Activated CD8-positive, alpha-beta memory T cell treated with anti-CD3 and anti-CD28 coated beads for 36 hours (primary cell): ENCODE results near the gene TRUB1. TPM values are rescaled to one million over a fixed set of nuclear protein-coding genes. Genes with fewer than 3 reads are reported as not detected.

Experiments used
- CTCF ChIA-PET: fragments of 350-600 bp; sonication (Branson Sonifier 250); formaldehyde crosslinking; loops from one replicate; lab custom pipeline; 2021; ENCODE audit warnings: antibody characterized with exemption; lab: Charles Lee
- POLR2A ChIA-PET: fragments of 350-600 bp; sonication (Branson Sonifier 250); formaldehyde crosslinking; loops from one replicate; lab custom pipeline; 2021; ENCODE audit warnings: antibody characterized with exemption; lab: Charles Lee
- total RNA-seq, 2 experiments: library from RNA; stranded (reverse); gene quantifications; one replicate each; pipeline ENCODE4 v1.2.3, GENCODE V29; 2021

Gene TRUB1
- total RNA-seq, 2 experiments from 2014 or later: 17.6 to 19.8 TPM

DNA sequence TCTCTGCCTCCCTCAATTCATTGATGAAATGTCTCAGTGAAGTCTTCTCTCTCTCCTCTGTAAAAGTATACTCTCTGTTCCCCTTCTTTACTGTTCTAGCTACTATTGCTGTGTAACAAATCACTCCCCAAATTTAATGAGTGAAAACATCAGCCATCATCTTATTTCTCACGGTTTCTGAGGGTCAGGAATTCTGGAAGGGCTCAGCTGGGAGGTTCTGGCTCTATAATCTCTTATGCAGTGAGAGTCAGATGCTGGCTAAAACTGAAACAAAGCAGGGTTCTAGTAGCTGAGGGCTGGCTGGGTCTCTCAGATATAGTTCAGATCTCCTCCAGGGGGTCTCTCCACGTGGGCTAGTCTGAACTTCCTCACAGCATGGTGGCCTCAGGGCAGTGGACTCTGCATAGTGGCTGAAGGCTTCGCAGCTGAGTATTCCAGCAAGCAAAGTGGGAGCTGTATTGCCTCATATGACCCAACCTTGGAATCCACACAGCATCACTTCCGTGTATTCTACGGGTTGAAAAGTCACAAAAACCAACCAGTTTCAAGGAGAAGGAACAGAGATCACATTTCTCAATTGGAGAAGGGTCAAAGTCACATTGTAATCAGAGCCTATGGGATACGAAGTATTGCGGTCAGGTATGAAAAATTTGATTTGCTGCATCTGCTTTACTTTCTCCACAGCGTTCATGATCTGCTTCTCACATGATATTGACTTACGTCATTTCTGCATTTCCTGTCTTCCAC lies 80.4 kb downstream of the TRUB1 start:
- ChIA-PET CTCF (no interaction called here), POLR2A (no interaction called here)

DNA sequence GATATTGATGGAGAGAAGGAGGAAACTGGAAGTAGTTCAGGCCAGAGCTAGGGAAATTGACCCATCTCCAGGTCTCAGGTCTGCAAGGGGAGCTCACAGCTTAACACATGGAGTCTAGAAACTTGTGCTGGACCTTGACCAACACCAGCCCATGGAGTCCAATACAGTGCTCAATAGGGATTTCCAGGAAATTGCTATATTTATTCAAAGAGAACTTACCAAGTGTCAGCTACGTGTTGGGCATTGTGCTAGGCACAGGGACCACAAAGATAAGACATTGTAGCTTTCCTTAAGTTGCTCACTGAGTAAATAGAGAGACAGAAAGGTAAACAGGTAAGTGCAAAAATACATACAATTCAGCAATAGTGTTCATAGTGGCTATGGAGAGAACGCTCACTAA lies 82.5 kb downstream of the TRUB1 start:
- ChIA-PET POLR2A (no interaction called here), CTCF (no interaction called here)

DNA sequence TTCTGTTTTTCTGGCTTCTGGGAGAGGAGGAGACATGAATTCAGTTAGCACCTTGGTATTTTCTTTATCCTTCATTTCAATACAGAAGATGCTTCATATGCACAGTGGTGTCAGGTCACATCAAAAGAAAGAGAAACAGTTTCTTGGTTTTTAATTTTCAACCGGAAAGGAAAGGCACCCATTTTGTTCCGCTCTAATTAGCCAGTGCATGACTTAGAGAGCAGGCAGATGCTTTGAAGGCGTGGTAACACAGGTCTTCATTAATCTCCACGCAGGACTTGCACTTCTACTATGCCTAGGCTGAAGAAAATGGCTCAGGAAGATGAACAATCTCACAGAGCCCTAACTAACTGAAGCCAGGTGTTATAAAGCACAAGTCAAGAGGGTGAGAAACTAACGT lies 84.7 kb downstream of the TRUB1 start:
- ChIA-PET POLR2A (no interaction called here), CTCF (no interaction called here)

DNA sequence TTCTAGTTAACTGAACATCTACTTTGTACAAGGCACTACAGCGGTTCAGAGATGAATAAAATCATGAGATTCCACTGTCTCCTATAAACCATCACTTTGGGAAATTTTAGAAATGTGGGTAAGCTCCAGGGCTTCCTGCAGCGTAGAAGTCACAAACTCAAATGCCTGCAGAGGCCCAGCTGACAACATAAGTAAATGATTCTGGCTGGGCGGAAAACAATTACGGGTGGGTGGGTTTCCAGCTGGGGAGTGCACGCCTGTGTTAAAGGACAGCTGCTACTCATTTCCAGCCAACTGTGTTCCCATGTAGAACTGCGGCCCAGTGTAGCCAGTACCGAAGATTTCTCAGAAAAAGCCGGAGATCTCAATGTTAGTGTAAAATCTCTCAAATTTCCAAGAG lies 85.7 kb downstream of the TRUB1 start:
- ChIA-PET POLR2A (no interaction called here), CTCF (no interaction called here)

DNA sequence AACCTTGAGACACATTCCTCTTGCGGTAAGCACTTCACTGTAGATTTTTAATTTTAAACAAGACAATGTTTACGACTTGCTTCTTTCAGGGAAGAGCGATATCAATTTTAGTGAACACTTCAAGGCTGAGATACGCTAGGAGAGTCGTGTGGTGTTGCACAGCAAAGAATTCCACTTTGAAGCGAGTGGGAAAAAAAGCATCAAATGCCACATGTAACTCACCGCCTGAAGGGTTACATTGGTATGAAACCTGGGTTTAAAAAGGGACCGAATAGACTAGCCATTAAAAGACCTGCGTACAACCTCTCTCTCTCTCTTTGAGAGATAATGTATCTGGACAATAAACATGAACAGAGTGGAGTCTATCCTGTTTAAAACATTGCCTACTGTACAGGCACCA lies 86.4 kb downstream of the TRUB1 start:
- ChIA-PET POLR2A (no interaction called here), CTCF (no interaction called here)

DNA sequence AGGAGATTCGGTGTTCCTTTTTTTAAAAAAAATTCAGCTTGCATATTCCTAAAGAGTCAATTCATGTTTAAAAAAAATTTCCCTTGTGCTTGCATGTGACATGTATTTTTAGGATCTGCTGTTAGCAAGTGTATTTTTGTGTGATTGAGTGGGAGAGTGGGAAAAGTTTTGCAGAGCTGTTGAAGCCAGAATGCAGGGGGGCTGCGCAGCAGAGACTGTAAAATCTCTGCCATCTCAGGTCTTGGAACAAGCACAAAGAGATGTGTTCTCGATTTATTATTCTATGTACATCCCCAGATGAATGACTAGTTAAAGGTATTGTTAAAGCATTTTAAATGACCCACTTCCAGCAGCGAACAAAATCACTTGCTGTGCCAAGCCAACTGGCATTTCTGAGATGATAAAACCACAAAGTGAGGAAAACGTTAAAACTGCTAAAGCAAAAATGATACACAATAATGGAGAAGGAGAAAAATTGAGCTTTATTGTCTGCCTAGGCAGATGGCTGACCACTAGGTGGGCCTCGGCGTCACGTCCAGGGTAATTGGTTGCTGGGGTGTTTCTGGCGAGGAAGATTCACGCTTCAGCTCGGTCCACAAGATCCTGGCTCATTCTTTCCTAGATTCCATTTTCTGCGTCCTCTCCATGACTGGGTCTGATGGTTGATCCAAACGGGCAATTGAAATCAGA lies 88.2 kb downstream of the TRUB1 start:
- POLR2A ChIA-PET: no interaction called here
- CTCF ChIA-PET: no interaction called here

DNA sequence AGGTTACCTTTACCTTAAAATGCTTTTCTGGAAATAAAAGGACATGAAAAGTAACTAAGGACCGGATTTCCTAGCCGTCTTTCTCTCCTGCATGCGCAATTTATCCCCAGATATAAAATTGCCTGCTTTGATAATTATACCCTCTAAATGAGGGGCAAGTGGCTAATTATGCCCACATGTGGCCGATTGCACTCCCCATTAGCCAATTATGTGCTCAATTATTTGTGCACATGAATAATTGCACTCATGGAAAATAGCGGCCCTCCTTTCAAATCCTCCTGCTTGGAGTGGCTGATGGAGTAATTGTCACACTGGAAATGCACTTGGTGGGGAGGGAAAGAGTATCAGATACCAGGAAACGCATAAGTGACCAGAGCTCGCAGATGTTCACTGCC lies 88.7 kb downstream of the TRUB1 start:
- ChIA-PET POLR2A (no interaction called here), CTCF (no interaction called here)

Other genes starting within 250 kb of the TRUB1 start
- 10 to 100 TPM; 19.8 to 20.9 TPM for gene FHIP2A, start 116.4 kb upstream of the TRUB1 start, total RNA-seq
- gene ATRNL1, start 155.2 kb downstream of the TRUB1 start, total RNA-seq: under 1 TPM; 0.17 to 0.19 TPM